DOHH2 (cell line): ENCODE data around the gene CCT5.
"Not testable (repeated sequence)": the region's sequence is repeated elsewhere in the genome, so short reads cannot be mapped to it uniquely, and the experiment has no call there.

Source experiments
- H3F3A ChIP-seq: fragments of 200-600 bp; sonication (generic), shearing (Covaris generic); 2 replicates; pipeline ENCODE4 v1.6.0; 2016; ENCODE audit warnings: antibody characterized with exemption, mild to moderate bottlenecking; ENCODE audit not compliant: control insufficient read depth, insufficient read depth
- H3K27ac ChIP-seq: fragments of 200-600 bp; sonication (generic); 2 replicates; pipeline ENCODE4 v1.5.1; 2014; ENCODE audit warnings: low read depth, mild to moderate bottlenecking, low read length, moderate library complexity
- H3K27me3 ChIP-seq: fragments of 200-600 bp; sonication (generic); 2 replicates; pipeline ENCODE4 v1.6.1; 2014; ENCODE audit warnings: mild to moderate bottlenecking, low read length, mixed read lengths; ENCODE audit not compliant: control insufficient read depth
- H3K36me3 ChIP-seq: fragments of 200-600 bp; sonication (generic); 2 replicates; pipeline ENCODE4 v1.6.1; 2014; ENCODE audit warnings: mild to moderate bottlenecking, low read length, moderate library complexity, mixed read lengths; ENCODE audit not compliant: control insufficient read depth
- H3K4me1 ChIP-seq: fragments of 200-600 bp; sonication (generic); 2 replicates; pipeline ENCODE4 v1.6.1; 2014; ENCODE audit warnings: mild to moderate bottlenecking, low read length, mixed read lengths; ENCODE audit not compliant: control insufficient read depth
- H3K4me2 ChIP-seq: fragments of 200-600 bp; sonication (generic); 2 replicates; pipeline ENCODE4 v1.6.0; 2014; ENCODE audit warnings: mild to moderate bottlenecking, low read length, moderate library complexity
- H3K4me3 ChIP-seq: fragments of 200-600 bp; sonication (generic); 2 replicates; pipeline ENCODE4 v1.5.1; 2014; ENCODE audit warnings: mild to moderate bottlenecking, low read length, mixed read lengths
- H3K79me2 ChIP-seq: fragments of 200-600 bp; sonication (generic); 2 replicates; pipeline ENCODE4 v1.6.1; 2014; ENCODE audit warnings: mild to moderate bottlenecking, low read length, mixed read lengths; ENCODE audit not compliant: control insufficient read depth
- H3K9me2 ChIP-seq: fragments of 200-600 bp; sonication (generic); replicated peaks from 2 replicates; pipeline ENCODE4 v1.6.1; 2014; ENCODE audit warnings: mild to moderate bottlenecking, low read length, mixed read lengths; ENCODE audit not compliant: control insufficient read depth
- H3K9me3 ChIP-seq: fragments of 200-600 bp; sonication (generic); 2 replicates; pipeline ENCODE4 v1.6.1; 2014; ENCODE audit warnings: antibody characterized with exemption, low read length, mixed read lengths; ENCODE audit not compliant: control insufficient read depth, insufficient read depth
- H4K20me1 ChIP-seq: fragments of 200-600 bp; sonication (generic); 2 replicates; pipeline ENCODE4 v1.6.0; 2014; ENCODE audit warnings: low read depth, mild to moderate bottlenecking, antibody characterized with exemption, low read length, moderate library complexity; ENCODE audit not compliant: control insufficient read depth, insufficient read depth
- EZH2phosphoT487 ChIP-seq: fragments of 200-600 bp; sonication (generic); IDR thresholded peaks from 2 replicates; pipeline ENCODE4 v1.6.1; 2017; ENCODE audit warnings: borderline replicate concordance, mild to moderate bottlenecking, antibody characterized with exemption, low read length, moderate library complexity, mixed read lengths
- TF ChIP-seq, protein P1 (sequence below): fragments of 200-600 bp; sonication (generic); IDR thresholded peaks from one replicate; pipeline ENCODE4 v1.5.1; 2014; ENCODE audit warnings: antibody characterized with exemption, mild to moderate bottlenecking, low read depth, low read length; ENCODE audit not compliant: poor library complexity, severe bottlenecking

CCT5 gene

DNA sequence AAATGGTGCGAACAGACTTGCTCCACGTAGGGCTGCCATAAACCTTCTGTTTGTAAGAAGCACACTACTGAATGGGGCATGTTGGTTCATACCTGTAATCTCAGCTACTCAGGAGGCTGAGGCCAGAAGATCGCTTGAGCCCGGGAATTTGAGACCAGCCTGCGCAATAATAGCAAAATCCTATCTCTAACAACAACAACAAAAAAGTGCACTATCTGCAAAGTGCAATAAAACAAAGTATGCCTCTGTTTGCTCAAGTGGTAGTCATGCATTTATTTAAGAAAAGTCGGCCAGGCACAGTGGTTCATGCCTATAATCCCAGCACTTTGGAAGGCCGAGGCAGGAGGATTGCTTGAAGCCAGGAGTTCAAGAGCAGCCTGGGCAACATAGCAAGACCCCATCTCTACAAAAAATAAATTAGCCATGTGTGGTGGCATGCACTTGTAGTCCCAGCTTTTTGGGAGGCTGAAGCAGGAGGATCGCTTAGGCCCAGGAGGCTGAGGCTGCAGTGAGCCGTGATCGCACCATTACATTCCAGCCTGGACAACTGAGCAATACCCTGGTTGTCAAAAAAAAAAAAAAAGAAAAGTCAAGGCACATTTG lies 5.6 kb upstream of the CCT5 start:
- Histone ChIP-seq H3K4me2 (no peak overlapping the region), H3K36me3 (no peaks in the 10 kb centered on the region; the same call in 1 of the 2 replicates), H3K79me2 (peaks cover 34% of the 10 kb centered on the region), H3K27me3 (no peaks in the 10 kb centered on the region), H3K9me3 (no peaks in the 10 kb centered on the region), H3K4me1 (peaks cover 10% of the 10 kb centered on the region), H3K27ac (no peak overlapping the region), H3K4me3 (no peak overlapping the region), H4K20me1 (no peaks in the 10 kb centered on the region), H3K9me2 (no peaks in the 10 kb centered on the region), H3F3A (no peaks in the 10 kb centered on the region)
- no peak for TF ChIP-seq EZH2phosphoT487
- TF ChIP-seq, protein P1, sequence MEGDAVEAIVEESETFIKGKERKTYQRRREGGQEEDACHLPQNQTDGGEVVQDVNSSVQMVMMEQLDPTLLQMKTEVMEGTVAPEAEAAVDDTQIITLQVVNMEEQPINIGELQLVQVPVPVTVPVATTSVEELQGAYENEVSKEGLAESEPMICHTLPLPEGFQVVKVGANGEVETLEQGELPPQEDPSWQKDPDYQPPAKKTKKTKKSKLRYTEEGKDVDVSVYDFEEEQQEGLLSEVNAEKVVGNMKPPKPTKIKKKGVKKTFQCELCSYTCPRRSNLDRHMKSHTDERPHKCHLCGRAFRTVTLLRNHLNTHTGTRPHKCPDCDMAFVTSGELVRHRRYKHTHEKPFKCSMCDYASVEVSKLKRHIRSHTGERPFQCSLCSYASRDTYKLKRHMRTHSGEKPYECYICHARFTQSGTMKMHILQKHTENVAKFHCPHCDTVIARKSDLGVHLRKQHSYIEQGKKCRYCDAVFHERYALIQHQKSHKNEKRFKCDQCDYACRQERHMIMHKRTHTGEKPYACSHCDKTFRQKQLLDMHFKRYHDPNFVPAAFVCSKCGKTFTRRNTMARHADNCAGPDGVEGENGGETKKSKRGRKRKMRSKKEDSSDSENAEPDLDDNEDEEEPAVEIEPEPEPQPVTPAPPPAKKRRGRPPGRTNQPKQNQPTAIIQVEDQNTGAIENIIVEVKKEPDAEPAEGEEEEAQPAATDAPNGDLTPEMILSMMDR, result no peak

DNA sequence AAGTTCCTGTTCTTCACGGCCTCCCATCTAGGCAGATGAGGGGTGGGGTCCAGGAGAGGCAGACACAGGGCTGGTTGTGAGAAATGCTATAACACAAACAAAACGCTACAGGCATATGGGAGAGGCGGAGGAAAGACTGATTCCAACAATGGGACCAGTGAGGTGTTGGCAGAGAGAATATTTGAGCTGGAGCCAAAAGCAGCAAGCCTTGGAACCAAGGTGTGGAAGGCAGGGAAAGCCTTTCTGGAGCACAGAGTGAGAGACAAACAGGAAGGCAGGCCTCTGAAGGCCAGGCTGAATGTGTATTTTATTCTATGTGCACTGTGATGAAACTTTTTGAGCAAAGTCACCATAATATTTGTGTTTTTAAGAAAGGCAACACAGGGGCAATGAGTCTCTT lies 3.3 kb upstream of the CCT5 start:
- H4K20me1 ChIP-seq, result peaks cover 11% of the 10 kb centered on the region
- H3K27ac ChIP-seq, result no peak overlapping the region
- peaks cover 15% of the 10 kb centered on the region for H3K4me1 ChIP-seq
- peaks cover 16% of the 10 kb centered on the region for H3K36me3 ChIP-seq
- H3K27me3 ChIP-seq, result no peaks in the 10 kb centered on the region
- H3K9me3 ChIP-seq, result no peaks in the 10 kb centered on the region
- H3K4me2 ChIP-seq, result no peak overlapping the region
- H3K79me2 ChIP-seq, result peaks cover 56% of the 10 kb centered on the region
- no peaks in the 10 kb centered on the region for H3F3A ChIP-seq
- H3K4me3 ChIP-seq, result no peak overlapping the region
- TF ChIP-seq, protein P1, result no peak
- no peak for TF ChIP-seq EZH2phosphoT487
- no peaks in the 10 kb centered on the region for H3K9me2 ChIP-seq

DNA sequence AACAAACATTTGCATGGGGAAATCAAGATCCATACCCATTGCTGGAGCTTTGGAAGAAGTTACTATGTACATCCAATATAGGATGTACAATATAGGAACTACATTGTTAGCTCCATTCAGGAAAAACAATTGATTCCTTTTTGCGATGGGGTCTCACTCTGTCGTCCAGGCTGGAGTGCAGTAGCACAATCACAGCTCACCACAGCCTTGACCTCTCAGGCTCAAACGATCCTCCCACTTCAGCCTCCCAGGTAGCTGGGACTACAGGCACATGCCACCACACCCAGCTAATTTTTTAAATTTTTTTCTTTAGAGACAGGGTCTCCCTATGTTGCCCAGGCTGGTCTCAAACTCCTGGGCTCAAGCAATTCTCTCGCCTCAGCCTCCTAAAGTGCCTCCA lies 2.9 kb upstream of the CCT5 start:
- not testable (repeated sequence) for H3K27ac ChIP-seq, H3K4me2 ChIP-seq, H3K27me3 ChIP-seq, H3K4me3 ChIP-seq, H3F3A ChIP-seq, H3K9me3 ChIP-seq, H3K9me2 ChIP-seq
- Histone ChIP-seq H3K79me2 (peaks cover 60% of the 10 kb centered on the region), H3K36me3 (peaks cover 21% of the 10 kb centered on the region), H3K4me1 (peaks cover 19% of the 10 kb centered on the region), H4K20me1 (peaks cover 15% of the 10 kb centered on the region)

DNA sequence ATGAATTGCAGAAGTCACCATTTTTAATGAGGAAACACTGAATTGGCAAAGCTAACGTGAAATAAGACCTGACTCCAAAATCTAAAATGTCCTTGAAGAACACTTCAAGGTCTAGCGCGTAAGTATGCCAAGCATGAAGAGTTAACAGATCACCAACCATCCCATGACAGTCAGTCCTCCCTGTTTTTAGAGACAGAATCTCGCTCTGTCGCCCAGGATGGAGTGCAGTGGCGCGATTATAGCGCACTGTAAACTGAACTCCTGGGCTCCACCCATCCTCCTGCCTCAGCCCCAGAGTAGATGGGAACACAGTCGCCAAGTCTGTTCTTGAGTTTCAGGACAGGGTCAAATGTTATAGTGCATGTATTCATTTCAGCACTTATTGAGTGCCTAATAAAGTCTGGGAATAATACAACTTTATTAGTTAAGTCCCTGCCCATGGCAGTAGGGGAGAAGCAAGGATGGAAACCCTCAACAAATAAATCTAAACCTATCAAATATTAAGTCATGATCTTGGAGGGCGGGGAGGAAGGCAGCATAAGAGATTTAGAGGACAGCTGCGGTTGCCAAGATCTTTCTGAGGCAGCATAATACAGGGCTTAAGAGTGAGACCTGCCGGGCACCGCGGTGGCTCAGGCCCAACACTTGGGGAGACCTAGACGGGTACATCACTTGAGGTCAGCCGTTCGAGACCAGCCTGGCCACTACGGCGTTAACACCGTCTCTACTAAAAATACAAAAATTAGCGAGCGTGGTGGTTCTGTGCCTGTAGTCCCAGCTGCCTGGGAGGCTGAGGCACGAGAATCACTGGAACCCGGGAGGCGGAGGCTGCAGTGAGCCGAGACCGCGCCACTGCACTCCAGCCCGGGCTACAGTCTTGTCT lies 1.5 kb upstream of the CCT5 start:
- Histone ChIP-seq H3K9me3 (no peaks in the 10 kb centered on the region), H3K27ac (peak overlapping the region; percentile 81; the same call in 1 of the 2 replicates), H3K4me2 (peak overlapping the region; percentile 86), H3K4me3 (peak overlapping the region; percentile 97), H3K4me1 (peaks cover 26% of the 10 kb centered on the region), H4K20me1 (peaks cover 21% of the 10 kb centered on the region), H3K36me3 (peaks cover 34% of the 10 kb centered on the region), H3F3A (no peaks in the 10 kb centered on the region), H3K27me3 (no peaks in the 10 kb centered on the region), H3K79me2 (peaks cover 74% of the 10 kb centered on the region), H3K9me2 (no peaks in the 10 kb centered on the region)
- TF ChIP-seq, protein P1, result no peak
- no peak for TF ChIP-seq EZH2phosphoT487
